ENCODE data around the gene RAB27A.
"Not testable (repeated sequence)": the region's sequence is repeated elsewhere in the genome, so short reads cannot be mapped to it uniquely, and the experiment has no call there.

Gene RAB27A

GRCh38 chr15:55289746-55290527, at the start of gene RAB27A:
Gene RAB27A, minus strand, starts transcription at chr15:55289813. Its CDS starts 54,879 bp downstream, at chr15:55234934.
- peak; percentile 84 for DNase-seq

- no peak for DNase-seq
Measured at GRCh38 chr15:55337160-55337559, 47.5 kb upstream of the RAB27A start.

- no peak for DNase-seq
Measured at GRCh38 chr15:55334997-55335396, 45.4 kb upstream of the RAB27A start.

- DNase-seq, result no peak
Measured at GRCh38 chr15:55334371-55334770, 44.8 kb upstream of the RAB27A start.

- DNase-seq, result no peak
Measured at GRCh38 chr15:55327387-55327786, 37.8 kb upstream of the RAB27A start.

- DNase-seq, result no peak
Measured at GRCh38 chr15:55322467-55322866, 32.9 kb upstream of the RAB27A start.

- no peak for DNase-seq
Measured at GRCh38 chr15:55320963-55321362, 31.4 kb upstream of the RAB27A start.

- DNase-seq, result no peak
Measured at GRCh38 chr15:55320238-55320550, 30.6 kb upstream of the RAB27A start.

GRCh38 chr15:55319537-55320237, 30.1 kb upstream of the RAB27A start:
- peak; percentile 12 for DNase-seq

GRCh38 chr15:55318588-55319494, 29.2 kb upstream of the RAB27A start, which contains the start of the genes PIGB and PIGBOS1:
Gene PIGB, plus strand, starts transcription at chr15:55319222. Its CDS starts 29 bp downstream, at chr15:55319251.
Gene PIGBOS1, minus strand, starts transcription at chr15:55319123. Its CDS starts 1,331 bp downstream, at chr15:55317792.
- peak; percentile 85 for DNase-seq

- not testable (repeated sequence) for DNase-seq
Measured at GRCh38 chr15:55302801-55303200, 13.2 kb upstream of the RAB27A start.

GRCh38 chr15:55297315-55297714, 7.7 kb upstream of the RAB27A start:
- no peak for DNase-seq

- peak; percentile 88 for DNase-seq
Measured at GRCh38 chr15:55290528-55291057, 980 bp upstream of the RAB27A start.

- peak; percentile 46 for DNase-seq
Measured at GRCh38 chr15:55289011-55289745, 435 bp downstream of the RAB27A start.

GRCh38 chr15:55288006-55288717, 1.5 kb downstream of the RAB27A start:
- no peak for DNase-seq

- DNase-seq, result not testable (repeated sequence)
Measured at GRCh38 chr15:55286442-55287189, 3.0 kb downstream of the RAB27A start.

GRCh38 chr15:55284426-55284825, 5.2 kb downstream of the RAB27A start:
- DNase-seq, result no peak

- no peak for DNase-seq
Measured at GRCh38 chr15:55283379-55284147, 6.0 kb downstream of the RAB27A start.

GRCh38 chr15:55282284-55282833, 7.3 kb downstream of the RAB27A start:
- DNase-seq, result peak; percentile 54
